HEK293T (cell line): ENCODE data around the gene KRT14.

Experiments used
- CTCF ChIA-PET: fragments of 350-600 bp; formaldehyde crosslinking; extraction: SDS; loops from one replicate; lab custom pipeline; 2021; ENCODE audit warnings: antibody characterized with exemption, inconsistent platforms; lab: Yijun Ruan, JAX
- POLR2A ChIA-PET: fragments of 350-600 bp; formaldehyde crosslinking; extraction: SDS; loops from one replicate; lab custom pipeline; 2020; ENCODE audit warnings: antibody characterized with exemption, inconsistent platforms; lab: Yijun Ruan, JAX
- DNase-seq: peaks from one replicate; pipeline ENCODE4 v3.0.0; 2012; ENCODE audit warnings: mixed read lengths; ENCODE audit errors: extremely low spot score
- ARNT ChIP-seq: fragments of 450-650 bp; IDR thresholded peaks from 2 replicates; pipeline ENCODE4 v1.6.1; 2017; ENCODE audit warnings: mild to moderate bottlenecking
- BHLHE40 ChIP-seq: fragments of 450-650 bp; IDR thresholded peaks from 2 replicates; pipeline ENCODE4 v1.6.1; 2016; ENCODE audit warnings: mild to moderate bottlenecking, moderate library complexity, borderline replicate concordance
- CTBP1 ChIP-seq: fragments of 450-650 bp; IDR thresholded peaks from 2 replicates; pipeline ENCODE4 v1.6.1; 2016; ENCODE audit warnings: borderline replicate concordance
- ELF4 ChIP-seq: fragments of 450-650 bp; IDR thresholded peaks from 2 replicates; pipeline ENCODE4 v1.6.1; 2017; ENCODE audit warnings: antibody characterized with exemption
- FOXA1 ChIP-seq: fragments of 450-650 bp; IDR thresholded peaks from 2 replicates; pipeline ENCODE4 v1.6.1; 2016; ENCODE audit warnings: mild to moderate bottlenecking
- FOXK2 ChIP-seq: fragments of 450-650 bp; IDR thresholded peaks from 2 replicates; pipeline ENCODE4 v1.6.1; 2016; ENCODE audit warnings: mild to moderate bottlenecking
- FOXM1 ChIP-seq: fragments of 450-650 bp; IDR thresholded peaks from 2 replicates; pipeline ENCODE4 v1.6.1; 2017; ENCODE audit warnings: mild to moderate bottlenecking, borderline replicate concordance
- HDGF ChIP-seq: fragments of 450-650 bp; IDR thresholded peaks from 2 replicates; pipeline ENCODE4 v1.6.1; 2017; ENCODE audit warnings: antibody characterized with exemption, borderline replicate concordance
- L3MBTL2 ChIP-seq: fragments of 450-650 bp; conservative IDR thresholded peaks from 2 replicates; pipeline ENCODE4 v1.6.1; 2016; ENCODE audit warnings: mild to moderate bottlenecking
- LEF1 ChIP-seq: fragments of 450-650 bp; IDR thresholded peaks from 2 replicates; pipeline ENCODE4 v1.6.1; 2017; ENCODE audit warnings: mild to moderate bottlenecking, borderline replicate concordance
- NFRKB ChIP-seq: fragments of 450-650 bp; IDR thresholded peaks from 2 replicates; pipeline ENCODE4 v1.6.1; 2016; ENCODE audit warnings: mild to moderate bottlenecking, moderate library complexity
- PKNOX1 ChIP-seq: fragments of 450-650 bp; IDR thresholded peaks from 2 replicates; pipeline ENCODE4 v1.6.1; 2016
- SP1 ChIP-seq: fragments of 450-650 bp; IDR thresholded peaks from 2 replicates; pipeline ENCODE4 v1.6.1; 2017
- SUZ12 ChIP-seq: fragments of 450-650 bp; IDR thresholded peaks from 2 replicates; pipeline ENCODE4 v1.6.1; 2016; ENCODE audit warnings: mild to moderate bottlenecking
- TARDBP ChIP-seq: fragments of 450-650 bp; IDR thresholded peaks from 2 replicates; pipeline ENCODE4 v1.6.1; 2016
- ZNF384 ChIP-seq: fragments of 450-650 bp; IDR thresholded peaks from 2 replicates; pipeline ENCODE4 v1.6.1; 2016

KRT14 gene

GRCh38 chr17:41602524-41602923, 15.8 kb upstream of the KRT14 start:
- POLR2A ChIA-PET, result interaction anchor here (0.9 kb wide), 1 partner anchor 85 kb away, joined by 4 read pairs; no protein-coding TSS in a partner anchor
- DNase-seq, result no peak
- TF ChIP-seq FOXK2 (no peak), CTBP1 (no peak), ZNF384 (no peak), SUZ12 (no peak), HDGF (no peak), FOXA1 (no peak), ARNT (no peak), ELF4 (no peak), TARDBP (no peak), PKNOX1 (no peak), FOXM1 (no peak), NFRKB (no peak), LEF1 (no peak), BHLHE40 (no peak), SP1 (no peak), L3MBTL2 (no peak)
- CTCF ChIA-PET, result interaction anchor here (1.1 to 1.2 kb wide), 2 partner anchors 53 to 60 kb away, joined by 3 to 6 read pairs; no protein-coding TSS in a partner anchor

DNA sequence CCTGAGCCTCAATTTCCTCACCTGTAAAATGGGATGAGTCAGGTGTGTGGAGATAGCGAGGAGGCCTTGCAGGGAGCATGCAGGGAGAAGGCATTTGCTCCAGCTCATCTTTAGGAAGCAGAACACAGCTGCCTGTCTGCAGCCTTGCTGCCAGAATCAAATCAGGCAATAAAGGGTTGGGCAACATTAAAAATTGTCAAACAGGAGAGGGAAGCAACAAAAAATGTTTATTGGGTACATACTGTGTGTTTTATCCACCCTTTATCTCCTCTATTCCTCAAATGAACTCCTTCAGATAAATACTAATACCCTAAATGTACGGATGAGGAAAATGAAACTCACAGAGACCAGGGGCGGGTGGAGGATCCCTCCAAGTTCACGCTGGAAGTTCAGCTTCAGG, 13.6 kb upstream of the KRT14 start:
- DNase-seq, result no peak
- ChIA-PET POLR2A (no interaction called here), CTCF (no interaction called here)
- no peak for TF ChIP-seq BHLHE40
- TF ChIP-seq SUZ12, result no peak
- TF ChIP-seq CTBP1, result no peak
- TF ChIP-seq TARDBP, result no peak
- TF ChIP-seq HDGF, result no peak
- TF ChIP-seq L3MBTL2, result no peak
- no peak for TF ChIP-seq ARNT
- TF ChIP-seq SP1, result no peak
- no peak for TF ChIP-seq FOXK2
- TF ChIP-seq ELF4, result no peak

DNA sequence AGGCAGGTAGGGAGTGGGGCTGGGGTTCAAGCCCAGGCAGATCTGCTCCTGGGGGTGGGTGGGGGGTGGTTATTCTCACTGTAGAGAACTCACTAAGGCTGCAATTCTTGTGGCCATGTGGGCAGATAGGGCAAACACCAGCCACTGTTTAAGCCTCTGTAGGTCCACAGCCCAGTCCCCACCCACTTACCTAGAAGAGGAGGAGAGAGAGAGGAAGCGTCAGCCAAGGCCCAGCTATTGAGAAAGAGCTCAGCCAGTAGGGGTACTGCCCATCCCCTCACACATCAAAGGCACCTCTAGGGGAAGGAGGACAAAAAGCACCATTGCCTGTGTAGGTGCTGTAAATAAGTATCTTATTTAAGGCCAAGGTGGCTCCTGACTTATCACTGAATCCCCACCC, 13.0 kb upstream of the KRT14 start:
- no peak for DNase-seq
- TF ChIP-seq HDGF, result no peak
- TF ChIP-seq NFRKB, result no peak
- TF ChIP-seq FOXK2, result no peak
- TF ChIP-seq ARNT, result no peak
- TF ChIP-seq FOXM1, result no peak
- no peak for TF ChIP-seq L3MBTL2
- TF ChIP-seq SUZ12, result no peak
- no peak for TF ChIP-seq CTBP1
- TF ChIP-seq ZNF384, result no peak
- no peak for TF ChIP-seq FOXA1
- ChIA-PET CTCF (no interaction called here), POLR2A (no interaction called here)

DNA sequence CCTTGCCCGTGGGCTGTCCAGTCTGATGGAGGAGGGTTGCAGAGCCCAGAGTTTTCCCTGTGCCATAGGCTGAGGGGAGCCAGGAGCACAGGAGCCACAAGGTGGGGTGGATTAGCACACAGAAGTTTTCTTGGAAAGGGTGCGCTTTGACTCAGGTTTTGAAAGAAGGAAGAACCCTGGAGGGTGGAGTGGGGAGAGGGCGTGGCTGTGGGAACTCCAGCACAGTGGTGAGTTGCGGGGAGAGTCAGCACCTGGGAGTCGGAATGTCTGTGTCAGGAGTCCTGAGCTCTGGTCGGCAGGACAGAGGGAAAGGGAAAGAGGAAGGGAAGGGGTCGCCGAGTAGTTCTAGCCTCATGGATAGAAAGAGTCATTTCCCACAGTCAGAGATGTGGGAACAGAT, 8.9 kb upstream of the KRT14 start:
- ChIA-PET POLR2A (no interaction called here), CTCF (interaction anchor here (0.6 to 1.4 kb wide), 2 partner anchors 53 to 96 kb away, joined by 3 to 4 read pairs; no protein-coding TSS in a partner anchor)
- DNase-seq, result no peak
- no peak for TF ChIP-seq CTBP1
- no peak for TF ChIP-seq FOXM1
- no peak for TF ChIP-seq ARNT
- TF ChIP-seq FOXA1, result no peak
- no peak for TF ChIP-seq ZNF384
- no peak for TF ChIP-seq LEF1
- no peak for TF ChIP-seq ELF4
- no peak for TF ChIP-seq TARDBP
- TF ChIP-seq L3MBTL2, result no peak
- TF ChIP-seq HDGF, result no peak

- DNase-seq, result no peak
- ChIA-PET CTCF (no interaction called here), POLR2A (no interaction called here)
- no peak for TF ChIP-seq FOXM1
- no peak for TF ChIP-seq LEF1
- no peak for TF ChIP-seq BHLHE40
- no peak for TF ChIP-seq L3MBTL2
- no peak for TF ChIP-seq ELF4
- TF ChIP-seq TARDBP, result no peak
- no peak for TF ChIP-seq ZNF384
- TF ChIP-seq FOXA1, result no peak
- no peak for TF ChIP-seq NFRKB
- TF ChIP-seq SP1, result no peak
- no peak for TF ChIP-seq HDGF
Observed at GRCh38 chr17:41594363-41594915, 7.7 kb upstream of the KRT14 start.

DNA sequence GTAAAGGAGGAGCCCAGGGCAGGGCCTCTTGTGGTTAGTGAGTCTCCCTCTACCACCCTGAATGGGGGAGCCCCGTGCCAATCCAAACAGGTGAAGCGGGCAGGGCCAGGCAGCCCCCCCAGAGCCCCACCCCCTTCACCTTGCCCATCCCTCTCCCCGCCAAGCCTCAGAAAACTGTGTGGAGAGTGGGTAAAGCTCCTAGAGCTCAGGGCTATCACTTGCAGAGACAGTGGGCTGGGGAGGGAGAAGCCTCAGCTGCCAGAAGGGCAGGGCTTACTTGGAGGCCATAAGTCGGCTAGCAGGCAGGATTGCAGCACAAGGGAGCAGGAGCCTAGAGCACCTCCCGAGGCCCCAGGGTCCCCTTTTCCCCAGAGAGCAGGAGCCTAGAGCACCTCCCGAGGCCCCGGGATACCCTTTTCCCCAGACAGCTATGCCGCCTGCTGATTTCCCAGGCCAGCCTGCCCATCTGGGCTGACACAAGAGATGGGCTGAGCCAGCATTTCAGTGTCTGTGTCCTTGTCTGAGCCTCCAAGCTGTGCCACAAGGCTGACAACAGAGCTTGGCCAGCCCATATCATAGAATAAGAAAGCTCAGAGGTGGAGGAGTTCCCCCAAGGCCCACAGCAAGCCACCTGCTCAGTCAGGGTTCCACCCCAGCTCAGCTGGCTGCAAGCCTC, 6.7 kb upstream of the KRT14 start:
- no peak for DNase-seq
- ChIA-PET POLR2A (interaction anchor here (0.8 kb wide), 1 partner anchor 14 kb away, joined by 3 read pairs; no protein-coding TSS in a partner anchor), CTCF (interaction anchor here (1.4 kb wide), 1 partner anchor 45 kb away, joined by 3 read pairs; no protein-coding TSS in a partner anchor)
- no peak for TF ChIP-seq SP1
- TF ChIP-seq ELF4, result no peak
- TF ChIP-seq FOXK2, result no peak
- TF ChIP-seq SUZ12, result no peak
- TF ChIP-seq HDGF, result no peak
- TF ChIP-seq PKNOX1, result no peak
- no peak for TF ChIP-seq BHLHE40
